HG03135 (cell line): ENCODE results near the gene ITGA11.
"Not testable (repeated sequence)": the region's sequence is repeated elsewhere in the genome, so short reads cannot be mapped to it uniquely, and the experiment has no call there.

Experiments
- ATAC-seq: cut with Tn5 transposase; IDR thresholded peaks from one replicate; pipeline ENCODE4 v1.9.1; 2021; ENCODE audit warnings: mild to moderate bottlenecking, moderate library complexity; ENCODE audit not compliant: unreplicated experiment

ITGA11 gene

DNA sequence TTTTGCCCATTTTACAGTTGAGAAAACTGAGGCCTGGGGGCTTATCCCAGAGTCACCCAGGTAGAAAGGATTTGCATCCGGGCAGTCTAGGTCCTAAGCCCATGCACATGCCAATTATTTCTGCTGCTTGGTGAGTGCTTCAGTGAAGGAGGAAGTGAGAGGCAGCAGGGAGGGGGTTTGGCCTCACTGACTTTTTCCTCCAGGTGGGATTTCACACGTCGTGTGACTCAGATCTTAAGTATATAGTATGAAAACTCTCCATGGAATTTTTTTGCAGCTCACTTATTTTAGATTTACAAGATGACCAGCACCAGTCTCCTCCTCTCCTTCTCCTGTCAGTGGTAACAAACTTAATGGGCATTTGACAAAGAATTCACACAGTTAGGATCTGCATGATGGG, 4.6 kb downstream of the ITGA11 start:
- ATAC-seq: no peak

DNA sequence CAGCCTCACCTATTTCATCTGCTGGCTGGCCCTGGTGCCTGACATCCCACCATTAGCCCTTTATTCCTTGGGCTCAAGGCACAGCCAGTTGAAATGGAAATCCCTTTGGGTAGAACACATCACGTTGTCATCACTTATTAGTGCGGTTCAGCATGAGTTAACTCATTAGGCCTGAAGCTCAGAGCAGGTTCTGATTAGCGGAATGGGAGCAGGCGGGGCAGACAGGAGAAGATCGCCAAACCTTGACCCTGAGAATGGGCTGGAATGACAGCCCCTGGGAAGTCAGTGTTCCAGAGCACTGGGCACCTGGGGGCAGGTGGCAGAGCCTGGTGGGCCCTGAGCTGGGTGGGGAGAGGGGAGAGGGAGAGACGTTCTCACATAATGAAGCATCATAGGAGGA, 5.8 kb downstream of the ITGA11 start:
- ATAC-seq: no peak

DNA sequence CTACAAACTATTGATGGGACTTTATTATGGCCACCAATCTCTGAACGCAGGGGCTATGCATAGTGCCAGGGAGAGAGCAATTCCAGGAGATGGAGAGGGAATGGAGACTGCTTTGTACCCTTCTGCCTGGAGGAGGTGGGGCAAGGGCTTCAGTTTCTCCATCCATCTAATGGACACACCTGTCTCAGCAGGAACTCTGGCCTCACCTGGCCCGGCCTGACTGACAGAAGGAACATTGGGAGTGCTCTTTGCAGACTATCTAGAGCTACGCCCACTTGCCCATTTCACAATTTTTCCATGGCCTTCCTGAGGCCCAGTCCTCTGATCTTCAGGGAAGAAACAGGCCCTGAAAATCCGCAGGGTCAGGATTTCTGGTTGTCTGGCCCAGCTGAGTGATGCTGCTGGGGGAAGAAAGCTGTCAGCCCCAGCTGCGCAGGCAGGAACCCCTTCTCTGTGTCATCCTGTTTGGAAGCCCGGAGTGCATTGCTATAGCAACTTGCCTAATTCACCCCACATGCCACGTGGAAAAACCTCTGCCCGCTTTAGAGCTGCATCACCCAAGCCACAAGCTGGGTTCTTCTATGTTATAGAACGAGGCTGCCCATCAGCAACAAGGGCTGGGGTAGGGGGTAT, 6.4 kb downstream of the ITGA11 start:
- ATAC-seq: no peak

DNA sequence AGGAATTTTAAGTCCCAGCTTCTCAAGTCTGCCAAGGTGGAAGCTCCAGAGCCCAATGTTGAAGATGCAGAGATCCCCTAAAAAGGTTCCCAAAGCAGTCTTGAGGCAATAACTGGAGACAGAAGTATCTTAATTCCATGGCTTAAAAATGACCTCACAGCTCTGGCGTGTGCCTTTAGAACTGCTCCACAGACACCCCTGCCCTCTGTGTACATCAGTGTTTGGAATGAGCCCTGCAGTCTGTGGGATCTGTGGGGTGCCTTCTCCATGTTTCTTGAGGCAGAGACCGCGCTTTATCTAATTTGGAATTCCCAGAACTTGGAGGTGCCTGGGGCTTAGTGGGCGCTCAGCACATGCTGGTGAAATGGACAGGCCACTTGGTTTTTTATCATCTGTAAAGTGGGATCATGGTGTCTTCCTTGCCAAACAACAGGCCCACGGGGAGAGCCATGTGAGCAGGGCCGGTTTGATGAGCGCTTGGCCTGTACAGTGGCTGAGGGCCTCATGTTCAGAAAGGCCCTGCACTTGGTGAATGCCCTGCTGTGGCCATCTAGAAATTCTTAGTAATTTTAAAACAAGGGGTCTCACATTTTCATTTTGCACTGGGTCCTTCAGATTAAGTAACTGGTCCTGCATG, 7.1 kb downstream of the ITGA11 start:
- ATAC-seq: no peak

DNA sequence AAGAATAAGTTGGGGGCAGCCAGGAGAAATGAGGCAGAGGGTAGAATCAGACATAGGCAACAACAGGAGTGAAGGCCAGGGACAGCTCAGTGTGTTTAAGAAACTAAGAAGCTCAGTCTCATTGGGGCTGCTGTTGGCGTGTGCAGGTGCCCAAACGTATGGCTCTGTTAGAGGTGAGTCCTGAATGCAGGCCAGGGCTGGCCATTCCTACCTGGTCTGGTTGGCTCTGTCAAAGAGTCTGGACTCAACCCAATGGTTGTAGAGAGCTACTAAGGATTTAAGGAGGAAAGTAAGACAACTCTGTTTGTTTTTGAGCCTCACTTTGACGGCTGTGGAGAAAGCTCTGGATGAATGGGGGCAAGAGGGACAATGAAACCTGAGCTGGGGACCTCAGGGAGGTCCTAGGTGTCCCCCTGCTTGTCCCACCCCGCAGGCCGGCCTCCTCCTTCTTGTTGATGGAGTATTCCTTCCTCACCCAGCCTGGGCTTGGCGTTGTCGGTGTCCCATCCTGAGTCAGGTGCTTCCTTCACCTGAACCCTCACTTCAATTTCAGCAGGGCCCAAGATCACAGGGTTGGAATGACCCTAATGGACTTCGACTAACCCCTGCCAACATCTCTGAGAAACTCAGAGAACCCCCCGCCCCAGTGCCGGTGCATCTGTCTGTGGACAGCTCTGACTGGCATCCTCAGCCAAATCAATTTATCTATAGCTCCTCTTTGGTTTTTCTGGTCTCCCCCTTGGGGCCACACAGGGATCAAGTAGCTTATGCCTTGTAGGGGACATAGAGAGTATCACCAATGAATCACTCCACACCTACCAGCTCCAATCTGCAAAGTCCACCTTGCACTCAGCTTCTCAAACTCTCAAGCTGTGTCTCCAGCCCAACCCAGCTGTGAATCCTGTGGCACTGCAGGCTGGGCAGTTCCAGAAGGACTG, 8.3 kb downstream of the ITGA11 start:
- no peak for ATAC-seq

DNA sequence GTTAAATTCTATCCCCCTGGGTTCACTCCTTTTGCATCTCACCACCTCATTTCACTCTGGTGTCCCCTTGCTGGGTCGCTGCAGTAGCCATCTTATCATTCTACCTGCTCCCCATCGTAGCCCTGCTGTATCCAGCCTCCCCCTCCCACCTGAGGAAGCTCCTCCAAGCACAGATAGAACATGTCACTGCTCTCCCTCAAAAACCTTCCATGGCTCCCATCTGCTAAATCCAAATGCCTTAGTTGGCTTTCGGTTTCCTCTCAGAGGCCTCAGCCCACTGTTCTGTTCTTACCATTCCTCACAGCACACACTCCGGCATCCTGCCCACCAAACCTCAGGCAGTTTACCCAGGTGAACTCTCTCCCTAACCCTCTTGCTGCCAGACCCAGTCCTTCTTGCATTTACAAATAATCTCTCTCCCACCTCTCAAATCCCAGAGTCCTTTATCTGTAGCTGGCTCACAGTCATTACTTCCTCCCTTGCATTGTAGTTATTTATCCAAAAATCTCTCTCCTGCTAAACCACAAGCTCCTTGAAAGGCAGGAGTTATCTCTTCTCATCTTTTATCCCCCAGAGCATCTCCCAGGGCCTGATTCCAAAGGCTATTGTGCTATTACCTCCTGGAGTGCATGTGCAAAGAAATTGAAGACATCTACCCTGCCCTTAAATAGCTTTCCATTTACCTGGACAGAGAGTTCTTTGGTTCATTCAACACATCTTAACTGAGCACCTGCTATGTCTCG, 9.4 kb downstream of the ITGA11 start:
- ATAC-seq: not testable (repeated sequence)

DNA sequence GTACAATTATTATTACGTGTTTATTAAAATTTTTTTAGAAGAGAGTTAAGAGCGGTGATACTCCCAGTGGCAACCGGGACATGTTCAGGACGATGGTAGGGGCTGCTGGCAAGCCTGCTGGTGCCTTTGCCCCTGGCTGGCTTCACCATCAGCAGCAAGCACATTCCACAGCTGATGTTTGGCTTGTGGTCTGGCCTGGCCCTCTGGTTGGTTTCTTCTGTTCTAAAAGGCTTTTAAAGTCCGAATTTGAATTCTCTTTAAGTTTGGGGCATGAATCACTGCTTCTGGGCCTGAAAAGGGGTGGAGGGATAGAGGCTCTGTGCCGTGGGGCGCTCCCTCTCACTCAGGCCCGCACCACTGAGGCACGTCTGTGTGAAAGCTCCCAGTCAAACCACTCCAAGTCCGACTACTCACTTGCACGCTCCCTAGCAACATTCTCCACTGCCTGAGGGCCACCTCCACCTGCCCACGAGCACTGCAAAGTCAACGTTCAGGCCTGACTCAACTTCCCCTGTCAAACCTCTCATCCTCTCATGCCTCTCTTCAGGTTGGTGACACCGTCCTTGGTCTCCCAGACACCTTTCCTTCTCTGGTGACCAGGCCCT, 10.1 kb downstream of the ITGA11 start:
- ATAC-seq: no peak

DNA sequence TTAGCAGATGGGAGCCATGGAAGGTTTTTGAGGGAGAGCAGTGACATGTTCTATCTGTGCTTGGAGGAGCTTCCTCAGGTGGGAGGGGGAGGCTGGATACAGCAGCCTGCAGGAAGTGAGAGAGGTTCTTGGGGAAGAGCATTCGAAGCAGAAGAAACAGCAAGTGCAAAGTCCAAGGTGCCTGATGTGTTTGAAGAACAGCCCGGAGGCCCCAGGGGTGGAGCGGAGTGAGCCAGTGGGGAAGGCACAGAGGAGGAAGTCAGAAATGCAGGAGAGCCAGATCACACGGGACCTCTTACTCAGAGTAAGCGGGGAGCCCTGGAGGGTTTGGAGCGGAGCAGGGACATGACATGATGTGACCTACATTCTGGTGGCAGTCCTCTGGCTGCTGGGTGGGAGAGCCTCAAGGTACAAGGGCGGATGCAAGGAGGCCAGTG, 10.8 kb downstream of the ITGA11 start:
- no peak for ATAC-seq

DNA sequence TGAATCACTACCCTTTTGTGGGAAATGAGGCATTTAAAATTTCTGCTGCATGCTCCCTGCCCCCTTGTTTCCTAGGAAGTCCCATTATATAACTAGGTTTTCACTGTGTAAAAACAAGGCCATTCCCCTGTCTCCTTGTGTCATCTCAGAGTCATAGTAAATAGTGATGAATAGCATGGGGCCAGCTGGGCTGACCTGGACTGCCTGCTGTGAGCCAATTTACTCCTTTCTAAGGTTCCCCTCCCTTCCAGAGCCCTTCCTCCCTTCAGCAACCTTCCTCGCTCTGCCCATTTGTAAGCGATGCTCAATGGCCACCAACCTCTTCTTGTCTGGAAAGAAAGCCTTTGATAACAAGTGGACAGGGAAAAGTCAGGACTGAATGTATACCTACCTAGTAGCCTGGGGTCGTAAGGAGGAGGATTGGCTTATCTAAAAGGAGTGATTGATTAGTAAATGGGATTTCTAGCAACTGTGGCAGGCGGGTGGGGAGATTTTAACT, 11.7 kb downstream of the ITGA11 start:
- no peak for ATAC-seq

DNA sequence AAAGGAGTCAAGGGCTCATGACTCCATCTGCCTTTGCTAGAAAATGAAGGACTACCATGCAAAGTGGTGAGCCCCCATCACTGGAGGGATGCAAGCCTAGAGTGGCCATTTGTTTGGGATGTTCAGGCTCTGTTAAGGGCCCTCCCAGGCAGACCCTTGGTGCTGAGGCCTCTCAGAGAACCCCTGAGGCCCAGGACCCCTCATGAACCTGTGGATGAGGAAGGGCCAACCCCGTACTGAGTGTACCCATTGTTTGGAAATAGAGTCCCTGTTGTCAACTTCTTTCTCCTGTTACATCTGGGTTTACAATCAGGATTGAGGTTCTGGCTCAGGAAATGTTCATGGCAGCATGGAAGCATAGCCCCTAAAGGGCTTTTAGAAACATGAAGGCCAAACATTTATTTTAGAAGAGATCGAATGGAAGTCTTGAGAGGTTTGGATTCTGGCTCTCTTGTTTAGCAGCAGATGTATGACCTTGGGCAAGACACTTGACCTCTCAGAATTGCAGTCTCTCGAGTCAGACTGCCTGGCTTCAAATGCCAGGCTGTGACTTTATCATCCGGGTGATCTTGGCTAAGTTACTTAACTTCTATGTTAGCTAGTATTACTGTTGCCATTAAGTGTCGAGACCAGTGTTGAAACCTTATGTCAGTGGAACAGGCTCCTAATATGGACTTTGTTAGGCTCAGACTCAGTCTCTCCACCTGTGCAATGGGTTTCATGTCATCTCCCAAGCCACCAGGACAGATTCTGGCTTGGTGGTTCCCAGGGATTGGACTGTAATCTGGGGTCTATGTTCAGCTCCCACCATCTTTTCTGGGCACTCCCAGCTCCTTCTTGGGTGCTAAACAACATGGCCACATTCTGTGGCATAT, 12.4 kb downstream of the ITGA11 start:
- no peak for ATAC-seq

DNA sequence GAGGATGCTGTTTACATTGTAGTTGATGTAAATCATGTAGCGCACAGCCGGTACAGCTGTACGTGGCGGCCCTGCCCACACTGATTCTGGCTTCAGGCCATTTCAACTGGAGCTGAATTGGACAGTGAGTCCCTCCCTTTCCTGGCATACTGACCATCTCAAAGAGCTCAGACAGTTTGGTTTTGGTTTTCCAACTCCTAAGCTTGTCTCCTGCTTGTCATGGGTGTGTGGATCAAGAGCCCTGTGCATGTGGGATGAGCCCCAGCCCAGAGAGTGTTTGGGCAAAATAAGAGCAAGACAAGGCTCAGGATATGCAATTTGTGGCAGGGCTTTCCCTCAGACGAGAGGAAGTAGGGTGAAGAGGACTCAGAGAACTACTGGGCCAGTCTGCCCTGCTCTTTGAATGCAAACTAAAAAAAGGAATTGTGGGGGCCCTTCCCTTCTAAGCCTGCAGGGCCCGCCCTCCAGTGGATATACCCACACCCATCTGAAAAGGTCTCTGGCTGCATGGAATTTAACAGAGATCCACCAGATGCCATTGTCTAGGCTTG, 13.3 kb downstream of the ITGA11 start:
- no peak for ATAC-seq

DNA sequence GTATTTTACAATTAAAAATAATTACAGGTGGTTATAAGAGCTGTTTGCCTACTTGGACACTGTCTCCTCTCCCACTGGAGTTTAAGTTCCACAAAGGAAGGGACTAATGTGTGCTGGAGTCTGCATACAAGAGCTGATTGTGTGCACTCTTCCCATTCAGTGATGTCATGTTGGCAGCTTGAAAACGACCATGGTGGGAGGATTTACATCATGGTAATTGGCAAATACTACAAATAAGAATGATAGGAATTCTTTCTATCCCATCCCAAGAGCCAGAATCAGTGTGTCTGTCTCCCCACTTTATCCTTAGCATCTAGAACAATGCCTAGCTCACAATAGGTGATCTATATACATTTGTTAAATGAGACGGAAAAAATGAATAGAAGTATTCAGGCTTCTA, 14.1 kb downstream of the ITGA11 start:
- ATAC-seq: no peak

DNA sequence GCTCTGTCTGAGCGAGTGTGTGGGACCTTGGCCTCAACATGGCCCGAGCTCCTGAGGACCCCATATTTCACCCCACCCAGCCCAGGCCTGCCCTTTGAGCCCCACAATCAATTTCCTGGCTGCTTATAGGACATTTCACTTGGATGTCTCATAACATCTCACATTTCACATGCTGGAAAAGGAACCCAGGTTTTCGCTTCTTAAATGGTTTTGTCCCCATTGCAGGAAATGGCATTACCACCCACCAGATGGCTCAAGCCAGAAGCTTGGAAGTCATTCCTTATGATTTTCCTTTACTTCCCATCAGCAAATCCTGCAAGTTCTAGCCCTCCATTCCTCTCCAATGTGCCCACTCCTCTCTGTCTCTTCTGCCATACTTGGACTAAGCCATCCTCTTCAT, 14.9 kb downstream of the ITGA11 start:
- ATAC-seq: no peak

DNA sequence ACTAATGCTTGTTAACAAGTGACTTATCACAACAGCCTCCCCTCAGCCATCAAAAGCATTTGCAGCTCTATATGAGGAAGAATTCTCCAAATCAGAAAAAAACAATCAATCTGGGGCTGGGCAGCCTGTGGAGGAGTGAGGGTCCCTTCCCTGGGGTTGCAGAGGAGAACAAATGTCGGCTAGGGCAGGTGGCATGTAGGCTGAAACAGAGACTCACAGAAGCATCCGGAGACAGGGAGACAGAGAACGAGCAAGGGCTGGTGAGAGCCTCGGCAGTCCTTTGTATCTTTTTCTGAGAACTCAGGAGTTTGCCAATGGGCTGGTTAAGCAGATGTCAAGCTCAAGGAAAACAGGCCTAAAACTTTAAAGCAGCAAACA, 15.8 kb downstream of the ITGA11 start:
- no peak for ATAC-seq

DNA sequence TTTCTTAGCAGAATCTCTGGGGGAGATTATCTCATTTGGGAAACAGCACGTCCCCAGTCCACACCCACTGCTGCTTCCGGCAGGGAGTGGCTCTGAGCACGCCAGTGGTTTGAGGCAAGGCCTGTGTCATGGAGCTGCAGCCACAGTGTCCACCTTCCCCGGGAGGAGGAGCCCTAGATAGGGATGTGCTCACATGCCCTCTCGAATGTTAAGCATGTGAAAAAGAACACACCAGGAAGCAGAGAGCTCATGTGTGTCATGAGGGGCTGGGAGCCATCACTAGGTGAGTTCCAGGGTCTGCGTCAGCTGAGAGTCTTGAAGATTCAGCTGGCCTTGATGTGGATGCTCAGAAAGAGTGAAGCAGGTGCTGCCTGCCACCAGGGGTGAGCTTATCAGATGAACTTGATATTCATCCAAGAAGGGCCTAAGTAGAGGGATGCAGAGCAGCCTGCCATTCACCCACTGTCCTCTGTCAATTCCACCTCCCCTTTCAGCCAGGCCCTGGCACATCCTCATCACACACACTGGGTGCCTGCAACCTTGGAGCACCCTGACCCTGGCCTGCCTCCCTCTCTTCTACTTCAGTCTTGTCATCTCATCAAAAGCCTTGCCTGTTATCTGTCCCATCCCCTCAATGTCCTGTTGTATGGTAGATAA, 16.3 kb downstream of the ITGA11 start:
- ATAC-seq: no peak

DNA sequence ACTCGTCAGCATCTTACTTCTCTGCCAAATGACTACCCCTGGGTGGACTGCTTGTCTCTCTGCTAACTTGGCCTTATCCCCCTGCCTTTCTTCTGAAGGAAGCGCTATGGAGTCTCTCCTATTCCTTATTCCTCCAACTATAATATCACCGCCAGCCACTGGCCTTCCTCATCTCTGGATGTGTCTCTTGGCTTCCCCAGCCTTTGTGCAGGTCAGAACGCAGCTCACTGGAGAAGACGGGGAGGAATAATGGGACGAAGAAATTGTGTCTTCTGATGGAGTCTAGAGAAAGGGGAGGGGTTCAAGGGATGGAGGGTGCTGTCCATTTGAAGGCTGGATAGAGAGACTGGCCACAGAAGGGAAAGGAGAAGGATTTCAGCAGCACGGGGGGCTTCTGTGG, 16.9 kb downstream of the ITGA11 start:
- no peak for ATAC-seq

DNA sequence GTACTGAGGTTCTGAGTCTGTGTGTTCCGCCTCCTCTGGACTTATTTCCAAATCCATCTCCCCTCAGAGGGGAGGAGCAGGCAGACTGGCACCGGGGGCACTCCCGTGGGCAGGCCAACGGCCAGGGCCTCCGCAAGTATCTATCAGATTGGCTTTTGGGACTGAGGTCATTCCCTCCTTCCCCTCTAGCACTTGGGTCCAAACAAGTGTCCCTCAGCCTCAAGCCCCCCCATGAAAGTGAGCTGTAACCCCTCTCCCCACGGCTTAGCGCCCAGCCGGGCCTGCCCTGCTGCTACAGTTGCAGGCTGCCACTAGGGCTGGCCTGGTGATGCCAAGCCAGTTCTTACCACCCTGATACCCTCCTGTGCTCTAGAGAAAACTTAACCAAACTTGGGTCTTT, 17.4 kb downstream of the ITGA11 start:
- no peak for ATAC-seq

DNA sequence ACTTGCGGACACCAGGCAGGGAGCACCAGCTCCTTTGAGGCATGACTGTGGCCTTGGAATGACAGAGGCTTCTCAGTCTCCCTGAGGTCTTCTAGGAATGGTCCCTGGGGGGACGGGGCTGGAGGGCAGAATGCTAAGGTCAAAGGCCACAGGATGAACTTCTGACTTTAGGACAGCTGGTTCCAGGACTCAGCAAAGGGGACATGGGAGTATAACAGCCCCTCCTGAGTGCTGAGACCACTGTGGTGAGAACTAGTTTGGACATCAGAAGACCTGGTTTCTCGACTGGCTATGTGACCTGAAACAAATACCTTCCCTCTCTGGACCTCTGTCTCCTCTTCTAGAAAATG, 17.8 kb downstream of the ITGA11 start:
- ATAC-seq: no peak
